Central memory CD8-positive, alpha-beta T cell (primary cell): ENCODE measurements around the gene LIPE.
A peak's percentile ranks its signal among the peaks of the same experiment; 100 is the strongest.

Experiments
- ATAC-seq: fragments of 150-1000 bp; cut with Tn5 transposase; replicated peaks from 2 replicates; pipeline ENCODE4 v1.10.0; 2022; ENCODE audit warnings: mild to moderate bottlenecking, moderate FRiP score, moderate number of reproducible peaks; ENCODE audit not compliant: poor library complexity, severe bottlenecking; ENCODE audit errors: extremely low read depth
- DNase-seq, 2 donors: peaks; one replicate each; pipeline ENCODE4 v3.0.0; 2021; ENCODE audit warnings: low spot score in 2 of 2
- H3K27ac Mint-ChIP-seq: one replicate; pipeline ENCODE4 v1.8.0; 2022; ENCODE audit warnings: low read depth, mild to moderate bottlenecking, moderate library complexity, mixed read lengths
- H3K27me3 Mint-ChIP-seq: one replicate; pipeline ENCODE4 v1.8.0; 2022; ENCODE audit warnings: mixed read lengths
- H3K36me3 Mint-ChIP-seq: one replicate; pipeline ENCODE4 v1.8.0; 2022; ENCODE audit warnings: mild to moderate bottlenecking, moderate library complexity, mixed read lengths; ENCODE audit not compliant: insufficient read depth
- H3K4me1 Mint-ChIP-seq: one replicate; pipeline ENCODE4 v1.8.0; 2022; ENCODE audit warnings: mixed read lengths
- H3K4me3 Mint-ChIP-seq: one replicate; pipeline ENCODE4 v1.8.0; 2022; ENCODE audit warnings: mild to moderate bottlenecking, moderate library complexity, mixed read lengths
- H3K9me3 Mint-ChIP-seq: one replicate; pipeline ENCODE4 v1.8.0; 2022; ENCODE audit warnings: mixed read lengths

Gene LIPE

DNA sequence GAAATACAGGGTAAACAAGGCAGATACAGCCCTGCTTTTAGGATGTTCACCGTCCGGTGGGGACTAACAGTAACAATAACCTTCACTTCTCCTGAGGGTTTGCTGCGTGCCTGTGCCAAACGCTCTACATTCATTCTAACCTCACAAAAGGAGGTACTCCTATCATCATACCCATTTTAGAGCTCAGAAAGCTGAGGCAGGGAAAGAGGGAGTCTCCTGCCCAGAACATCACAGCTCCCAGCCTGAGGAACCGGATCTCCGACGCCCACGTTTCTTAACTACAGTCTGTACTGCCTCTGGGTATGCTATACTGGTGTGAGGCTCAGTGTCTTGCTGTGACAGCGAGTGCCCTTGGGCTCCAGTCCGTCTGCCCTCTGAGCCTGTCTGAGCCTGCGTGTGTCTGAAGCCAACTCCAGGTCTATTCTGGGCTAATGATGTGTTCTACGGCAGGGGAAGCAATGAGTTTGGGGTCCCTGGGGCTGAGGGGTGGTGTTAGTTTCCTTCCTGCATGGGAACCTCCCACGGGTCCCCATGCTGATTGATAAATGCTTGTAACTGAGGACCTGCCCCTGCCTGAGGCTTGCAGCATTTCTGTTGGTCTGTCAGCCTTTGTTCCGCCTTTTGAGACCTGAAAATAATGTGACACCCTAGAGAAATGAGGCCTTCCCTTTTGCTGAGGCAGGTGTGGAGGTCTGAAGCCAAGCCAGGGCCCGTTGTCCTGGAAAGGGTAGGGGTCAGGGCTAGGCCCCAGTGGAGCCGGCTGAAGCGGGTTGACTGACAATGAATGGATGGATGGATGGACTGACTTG is 4.9 kb downstream of the LIPE start:
- peak overlapping the region; percentile 89 for H3K27ac Mint-ChIP-seq
- ATAC-seq: no peak

DNA sequence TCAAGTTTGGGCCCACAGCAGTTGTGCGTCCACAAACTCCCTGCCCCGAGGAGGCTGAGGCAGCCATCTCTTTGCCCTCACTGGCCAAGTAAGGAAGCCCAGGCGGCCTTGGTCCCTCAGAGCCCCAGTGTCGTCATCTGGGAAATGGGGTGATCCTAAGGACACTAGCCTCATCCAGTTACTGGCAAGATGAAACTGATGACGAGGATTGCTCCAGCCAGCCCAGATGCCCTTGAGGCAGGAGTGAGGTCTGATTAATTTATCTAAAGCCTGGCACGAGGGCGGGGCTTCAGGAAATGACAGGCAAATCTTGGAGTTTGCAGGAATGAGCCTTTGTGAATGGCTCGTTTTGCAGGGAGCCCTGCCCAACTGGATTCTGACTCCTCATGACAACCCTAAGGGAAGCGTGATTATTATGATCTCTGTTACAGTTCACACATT is 5.6 kb downstream of the LIPE start:
- Mint-ChIP-seq H3K27me3 (no peaks in the 10 kb centered on the region), H3K4me1 (peaks cover 46% of the 10 kb centered on the region), H3K4me3 (no peak overlapping the region), H3K9me3 (no peaks in the 10 kb centered on the region), H3K27ac (peak overlapping the region; percentile 29), H3K36me3 (peaks cover 5% of the 10 kb centered on the region)
- DNase-seq (no peak), ATAC-seq (no peak)

More for the DNA sequence above, 4.9 kb downstream of the LIPE start:
- H3K4me1 Mint-ChIP-seq: peaks cover 46% of the 10 kb centered on the region
- H3K4me3 Mint-ChIP-seq: peak overlapping the region; percentile 97
- H3K27me3 Mint-ChIP-seq: no peaks in the 10 kb centered on the region
- no peak for DNase-seq
- no peaks in the 10 kb centered on the region for H3K9me3 Mint-ChIP-seq
- peaks cover 5% of the 10 kb centered on the region for H3K36me3 Mint-ChIP-seq

DNA sequence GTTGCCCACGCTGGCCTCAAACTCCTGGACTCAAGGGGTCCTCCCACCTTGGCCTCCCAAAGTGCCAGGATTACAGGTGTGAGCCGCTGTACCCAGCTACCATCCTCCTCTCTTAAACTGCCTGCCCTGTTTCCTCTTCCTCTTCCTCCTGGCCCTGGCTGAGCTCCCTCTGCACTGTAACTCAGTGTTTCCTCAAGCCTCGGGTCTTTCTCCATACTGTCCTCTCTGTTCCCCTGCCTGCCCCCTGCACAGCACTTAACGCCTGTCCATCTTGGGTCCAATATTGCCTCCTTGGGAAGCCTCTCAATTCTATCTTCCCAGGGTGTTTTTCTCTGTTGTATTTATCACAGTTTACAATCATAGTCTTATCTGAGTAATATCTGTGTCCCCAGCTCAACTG is 6.1 kb downstream of the LIPE start:
- no peaks in the 10 kb centered on the region for H3K9me3 Mint-ChIP-seq
- peaks cover 46% of the 10 kb centered on the region for H3K4me1 Mint-ChIP-seq
- no peak overlapping the region for H3K4me3 Mint-ChIP-seq
- peaks cover 6% of the 10 kb centered on the region for H3K36me3 Mint-ChIP-seq
- ATAC-seq (no peak), DNase-seq (no peak)
- H3K27me3 Mint-ChIP-seq: no peaks in the 10 kb centered on the region
- H3K27ac Mint-ChIP-seq: peak overlapping the region; percentile 29

DNA sequence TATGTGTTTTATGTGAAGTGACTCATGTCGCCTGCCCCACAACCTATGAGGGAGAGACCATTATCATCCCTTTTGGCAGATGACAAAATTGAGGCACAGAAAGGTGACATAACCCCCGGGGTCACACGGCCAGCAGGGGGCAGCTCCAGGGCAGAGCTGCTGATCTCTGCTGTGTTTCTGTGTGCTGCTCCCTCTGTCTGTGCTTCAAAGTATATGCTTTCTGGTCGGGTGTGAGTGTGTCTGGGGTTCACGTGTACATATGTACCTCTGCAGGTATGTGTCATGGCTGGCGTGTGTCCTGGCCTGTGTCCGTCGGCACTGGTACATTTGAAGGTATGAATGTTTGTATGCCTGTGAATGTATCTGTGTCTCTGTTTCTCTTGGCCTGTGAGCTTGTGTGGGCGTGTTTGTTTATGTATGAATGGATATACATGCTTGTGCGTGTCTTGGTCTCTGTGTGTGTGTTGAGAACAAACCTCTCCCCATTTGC is 7.1 kb downstream of the LIPE start:
- H3K4me1 Mint-ChIP-seq: peaks cover 46% of the 10 kb centered on the region
- H3K36me3 Mint-ChIP-seq: peaks cover 8% of the 10 kb centered on the region
- DNase-seq: peak; percentile 67 to 69
- H3K4me3 Mint-ChIP-seq: no peak overlapping the region
- peak; percentile 40 for ATAC-seq
- no peaks in the 10 kb centered on the region for H3K9me3 Mint-ChIP-seq
- H3K27me3 Mint-ChIP-seq: no peaks in the 10 kb centered on the region
- H3K27ac Mint-ChIP-seq: no peak overlapping the region

DNA sequence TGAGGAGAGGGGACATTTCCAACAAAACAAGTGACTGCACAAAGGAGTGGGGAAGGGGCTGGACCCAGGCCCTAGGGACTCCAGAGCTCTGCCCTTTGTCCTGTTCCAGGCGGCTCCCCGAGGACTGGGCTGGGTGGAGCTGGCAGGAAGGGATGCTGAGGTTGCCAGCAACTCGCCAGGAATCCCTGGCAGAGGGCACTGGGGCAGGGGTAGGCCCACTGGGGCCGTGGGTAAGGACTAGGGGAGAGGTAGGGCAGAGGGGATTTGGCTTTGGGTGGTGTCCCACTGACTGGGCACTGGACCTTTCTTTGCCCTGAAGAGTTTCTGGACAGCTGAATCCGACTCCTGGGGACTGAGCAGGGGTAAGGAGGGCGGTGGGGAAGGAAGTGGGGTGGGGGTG is 7.9 kb downstream of the LIPE start:
- Mint-ChIP-seq H3K36me3 (peaks cover 10% of the 10 kb centered on the region), H3K4me3 (no peak overlapping the region), H3K27ac (no peak overlapping the region), H3K9me3 (no peaks in the 10 kb centered on the region), H3K4me1 (peaks cover 42% of the 10 kb centered on the region), H3K27me3 (no peaks in the 10 kb centered on the region)
- ATAC-seq: no peak
- DNase-seq: no peak

DNA sequence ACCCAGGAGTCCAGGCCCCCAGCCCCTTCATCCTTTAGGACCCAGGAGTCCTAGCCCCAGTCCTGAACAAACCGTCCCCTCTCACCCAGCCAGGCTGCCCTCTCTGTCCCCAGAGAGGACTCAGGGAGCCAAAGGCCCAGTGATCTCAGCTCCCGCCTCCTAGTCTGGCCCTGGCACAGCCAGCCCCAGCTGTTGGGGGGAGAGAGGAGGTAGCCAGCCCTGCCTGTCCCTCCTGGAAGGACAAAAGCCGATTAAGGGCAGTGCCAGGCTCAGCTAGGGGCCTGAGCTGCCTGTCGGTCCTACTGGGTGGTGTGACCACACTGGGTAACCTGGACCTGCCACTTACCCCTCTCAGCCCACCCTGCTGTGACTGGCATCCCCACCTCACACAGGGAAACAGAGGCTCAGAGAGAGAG is 14.5 kb downstream of the LIPE start:
- Mint-ChIP-seq H3K4me1 (peaks cover 13% of the 10 kb centered on the region), H3K4me3 (no peak overlapping the region), H3K27me3 (no peaks in the 10 kb centered on the region), H3K9me3 (no peaks in the 10 kb centered on the region), H3K27ac (no peak overlapping the region), H3K36me3 (peaks cover 13% of the 10 kb centered on the region)
- ATAC-seq: no peak
- DNase-seq: no peak

DNA sequence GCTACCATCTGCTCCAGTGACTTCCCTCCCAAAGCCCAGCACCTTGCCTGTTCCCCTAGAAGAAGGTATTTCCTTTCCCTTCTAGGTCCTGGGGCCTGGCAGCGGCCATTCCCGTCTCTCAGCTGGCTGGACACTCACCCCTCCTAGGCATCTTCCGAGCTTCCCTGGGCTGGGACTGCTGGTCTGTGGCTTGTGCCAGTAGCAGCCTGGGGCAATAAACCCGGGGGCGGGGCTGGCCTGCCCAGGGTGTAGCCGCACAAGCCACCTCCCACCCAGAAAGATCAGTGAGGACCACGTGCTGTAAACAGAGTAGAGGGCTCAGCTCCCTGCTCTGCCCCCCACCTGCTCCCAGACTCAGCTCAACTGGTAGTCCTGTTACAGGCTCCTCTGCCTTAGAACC is 15.0 kb downstream of the LIPE start:
- Mint-ChIP-seq H3K9me3 (no peaks in the 10 kb centered on the region), H3K27ac (peak overlapping the region; percentile 65), H3K4me1 (peaks cover 13% of the 10 kb centered on the region), H3K27me3 (no peaks in the 10 kb centered on the region), H3K4me3 (no peak overlapping the region), H3K36me3 (peaks cover 13% of the 10 kb centered on the region)
- no peak for DNase-seq
- ATAC-seq: no peak

DNA sequence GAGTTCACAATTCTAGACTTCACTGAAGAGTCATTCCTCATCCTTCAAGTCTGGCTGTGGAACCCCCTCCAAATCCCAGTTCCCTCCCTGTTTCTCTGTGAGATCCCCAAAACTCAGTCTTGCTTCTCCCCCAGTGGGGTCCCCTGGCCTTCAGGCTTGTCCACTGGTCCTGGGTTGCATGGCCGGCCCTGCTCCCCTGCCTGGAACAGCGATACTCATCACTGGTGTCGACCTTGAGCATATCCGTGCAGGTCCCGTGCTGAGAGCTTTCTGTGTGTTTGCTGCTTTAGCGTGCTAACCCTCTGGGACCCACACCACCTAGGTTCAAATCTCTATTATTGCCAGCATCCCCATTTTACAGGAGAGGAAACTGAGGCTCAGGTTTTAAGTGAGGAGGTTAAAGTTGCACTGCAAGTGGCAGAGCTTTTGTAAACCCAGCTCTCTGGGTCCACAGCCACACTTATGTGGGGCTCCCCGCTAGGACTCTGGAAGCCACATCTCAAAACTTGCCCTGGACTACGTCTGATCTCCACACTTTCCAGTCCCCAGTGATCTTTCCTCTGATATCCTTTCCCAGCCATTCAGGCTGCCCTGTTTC is 15.5 kb downstream of the LIPE start:
- H3K36me3 Mint-ChIP-seq: peaks cover 13% of the 10 kb centered on the region
- H3K27ac Mint-ChIP-seq: peak overlapping the region; percentile 65
- ATAC-seq (no peak), DNase-seq (no peak)
- peaks cover 14% of the 10 kb centered on the region for H3K4me1 Mint-ChIP-seq
- no peak overlapping the region for H3K4me3 Mint-ChIP-seq
- no peaks in the 10 kb centered on the region for H3K9me3 Mint-ChIP-seq
- no peaks in the 10 kb centered on the region for H3K27me3 Mint-ChIP-seq

DNA sequence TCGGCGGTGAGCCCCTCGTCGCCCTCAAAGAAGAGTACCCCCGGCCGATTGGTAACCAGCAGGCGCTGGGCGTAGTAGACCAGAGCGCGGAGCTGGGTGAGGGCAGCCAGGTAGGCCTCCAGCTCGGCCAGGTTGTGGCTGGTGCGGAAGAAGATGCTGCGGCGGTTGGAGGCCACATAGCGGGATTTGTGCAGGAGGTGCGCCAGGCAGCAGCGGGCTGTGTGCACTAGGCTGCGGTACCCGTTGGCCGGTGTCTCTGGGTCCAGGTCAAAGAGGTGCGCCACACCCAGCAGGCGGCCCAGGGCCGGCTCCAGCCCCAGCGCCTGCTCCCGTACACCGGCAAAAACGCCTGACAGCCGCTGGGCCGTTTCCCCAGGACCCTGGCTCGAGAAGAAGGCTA is 16.8 kb downstream of the LIPE start:
- Mint-ChIP-seq H3K36me3 (peaks cover 15% of the 10 kb centered on the region), H3K9me3 (no peaks in the 10 kb centered on the region), H3K4me1 (peaks cover 18% of the 10 kb centered on the region), H3K4me3 (no peak overlapping the region), H3K27me3 (no peaks in the 10 kb centered on the region), H3K27ac (no peak overlapping the region)
- ATAC-seq (no peak), DNase-seq (no peak)

DNA sequence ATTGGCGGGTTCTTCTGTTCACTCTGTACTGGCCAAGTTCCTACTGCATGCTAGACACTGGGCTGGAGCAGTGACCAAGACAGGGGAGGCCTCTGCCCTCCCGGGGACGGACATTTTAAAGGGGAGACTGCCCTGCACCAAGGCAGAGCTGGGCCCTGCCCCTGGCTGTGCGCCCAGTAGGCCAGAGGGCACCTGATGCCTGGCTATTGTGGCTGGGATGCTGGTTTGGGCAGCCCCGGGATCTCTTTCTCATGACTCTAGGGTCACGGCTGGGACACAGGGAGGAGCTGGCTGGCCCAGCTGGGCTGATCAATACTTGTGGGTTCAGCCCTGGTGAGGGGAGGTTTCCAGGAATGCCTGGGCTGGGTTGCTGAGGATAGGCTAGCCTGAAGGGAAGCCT is 17.7 kb downstream of the LIPE start:
- no peak overlapping the region for H3K4me3 Mint-ChIP-seq
- H3K9me3 Mint-ChIP-seq: no peaks in the 10 kb centered on the region
- DNase-seq (no peak), ATAC-seq (no peak)
- peaks cover 11% of the 10 kb centered on the region for H3K36me3 Mint-ChIP-seq
- no peaks in the 10 kb centered on the region for H3K27me3 Mint-ChIP-seq
- H3K4me1 Mint-ChIP-seq: peaks cover 18% of the 10 kb centered on the region
- peak overlapping the region; percentile 48 for H3K27ac Mint-ChIP-seq

DNA sequence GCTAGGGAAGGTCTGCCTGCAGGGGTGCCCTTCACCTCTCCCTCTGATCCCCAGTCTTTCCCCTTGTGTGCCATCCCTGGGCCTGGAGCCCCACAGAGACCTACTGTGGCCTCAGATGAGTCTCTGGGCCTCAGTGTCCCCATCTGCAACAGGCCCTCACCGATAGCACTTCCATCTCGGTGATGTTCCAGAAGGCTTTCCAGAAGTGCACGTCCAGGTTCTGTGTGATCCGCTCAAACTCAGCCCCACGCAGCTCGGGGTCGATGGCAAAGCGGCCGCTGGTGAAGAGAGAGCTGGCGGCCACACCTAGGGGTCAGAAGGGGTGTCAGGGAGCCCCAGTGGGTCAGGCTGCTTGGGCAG is 19.4 kb downstream of the LIPE start:
- peaks cover 22% of the 10 kb centered on the region for H3K4me1 Mint-ChIP-seq
- peak overlapping the region; percentile 48 for H3K27ac Mint-ChIP-seq
- DNase-seq (no peak), ATAC-seq (no peak)
- no peak overlapping the region for H3K4me3 Mint-ChIP-seq
- no peaks in the 10 kb centered on the region for H3K9me3 Mint-ChIP-seq
- no peaks in the 10 kb centered on the region for H3K27me3 Mint-ChIP-seq
- peaks cover 3% of the 10 kb centered on the region for H3K36me3 Mint-ChIP-seq

DNA sequence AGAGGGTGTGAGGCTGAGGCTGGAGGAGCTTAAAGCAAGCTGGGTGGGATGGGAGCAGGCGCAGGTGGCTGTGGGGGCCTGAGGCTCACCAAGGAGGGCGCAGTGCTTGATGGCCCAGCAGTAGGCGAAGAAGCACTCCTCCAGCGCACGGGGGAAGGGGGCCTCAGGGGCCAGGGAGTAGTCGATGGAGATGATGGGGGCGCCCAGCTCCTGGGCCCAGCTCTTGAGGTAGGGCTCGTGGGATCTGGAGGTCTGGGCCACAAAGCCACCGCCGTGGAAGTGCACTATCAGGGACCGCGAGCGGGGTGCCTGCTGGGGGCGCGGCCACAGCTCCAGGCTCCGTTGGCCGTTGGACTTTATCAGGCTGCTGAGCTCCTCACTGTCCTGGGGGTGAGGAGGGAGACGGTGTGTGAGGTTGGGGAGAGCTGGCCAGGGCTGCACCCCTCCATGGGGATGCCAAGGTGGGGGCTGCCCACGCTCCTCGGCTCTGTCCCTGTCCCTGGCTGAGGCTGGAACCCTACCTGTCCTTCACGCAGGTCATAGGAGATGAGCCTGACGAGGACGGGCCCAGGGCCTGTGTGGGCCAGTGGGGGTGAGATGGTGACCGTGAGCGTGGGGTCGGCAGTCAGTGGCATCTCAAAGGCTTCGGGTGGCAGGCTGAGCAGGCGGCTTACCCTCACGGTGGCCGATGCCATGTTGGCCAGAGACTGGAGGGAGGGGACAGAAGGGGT is 19.9 kb downstream of the LIPE start:
- Mint-ChIP-seq H3K4me3 (no peak overlapping the region), H3K4me1 (peaks cover 26% of the 10 kb centered on the region), H3K9me3 (no peaks in the 10 kb centered on the region), H3K36me3 (peaks cover 3% of the 10 kb centered on the region), H3K27ac (no peak overlapping the region), H3K27me3 (no peaks in the 10 kb centered on the region)
- ATAC-seq (no peak), DNase-seq (no peak)
